ENCODE results near the gene AVEN. TPM values are rescaled to one million over a fixed set of nuclear protein-coding genes. Genes with fewer than 3 reads are reported as not detected.

The AVEN gene
- total and polyA plus RNA-seq, 9 of the 15 experiments (the other 6 are each of a cell fraction or from before 2014, with no cell fraction given): 1.5 to 6.4 (median 4.7) TPM

- in situ Hi-C loops (cut with MboI) (no loop called here), intact Hi-C loops (cut with micrococcal nuclease) (no loop called here)
- peaks cover 0 to 2% of the 10 kb centered on the region in 2 experiments; a peak in 1 of 5 replicates for H3K4me1 ChIP-seq (replicated peaks in 1 of 2; ENCODE audit: control insufficient read depth in 2 of 2, insufficient read depth in 2 of 2, low read length in 2 of 2)
- TF ChIP-seq POLR2AphosphoS2 (IDR thresholded peaks at IDR 0.05; ENCODE audit: low read length): no peak
- TF ChIP-seq NFE2 (IDR thresholded peaks at IDR 0.05; ENCODE audit: low read depth): peak; percentile 32; the same call in 1 of the 2 replicates
- TF ChIP-seq ELF4 (CRISPR knock-in tag; IDR thresholded peaks at IDR 0.05): no peak
- peak; percentile 4; the same call in 1 of the 2 replicates for TF ChIP-seq C11orf30 (IDR thresholded peaks at IDR 0.05; ENCODE audit: low read depth)
- no peak overlapping the region for H2AFZ ChIP-seq (ENCODE audit: low read depth, low read length)
- ATAC-seq (no peak), FAIRE-seq (peak; percentile 29), DNase-seq (ENCODE audit: extremely low read depth in 1 of 4, low spot score in 3 of 4) (peak in 1 of 4 experiments; percentile 4)
- no peaks in the 10 kb centered on the region for H4K20me1 ChIP-seq (replicated peaks; ENCODE audit: control insufficient read depth, insufficient read depth, low read length)
- H3K4me3 ChIP-seq: no peak overlapping the region
- no peaks in the 10 kb centered on the region; a peak in 1 of 5 replicates for H3K27me3 ChIP-seq (ENCODE audit: control insufficient read depth in 2 of 2, insufficient read depth in 2 of 2, low read length in 2 of 2)
- no TSS peak for BruUV-seq (replicated peaks)
- no peak overlapping the region for H3K9ac ChIP-seq (ENCODE audit: insufficient read depth in 1 of 2, low read depth in 2 of 2, low read length in 2 of 2)
- no peak overlapping the region for H3K27ac ChIP-seq (ENCODE audit: extremely low read depth, low read depth, low read length)
- no peaks in the 10 kb centered on the region for H3K36me3 ChIP-seq (ENCODE audit: control insufficient read depth, insufficient read depth, low read length)
- no peaks in the 10 kb centered on the region for H3K9me1 ChIP-seq (ENCODE audit: control insufficient read depth, insufficient read depth, low read length)
- POLR2A ChIA-PET: no interaction called here
- CTCF ChIA-PET (ENCODE audit: low intra/inter-chr PET ratio): no interaction called here
- WGBS (ENCODE audit: insufficient coverage, low coverage, missing lambda C conversion rate): 0% methylated on average over 3 of the region's 3 CpGs
- no peaks in the 10 kb centered on the region for H3K9me3 ChIP-seq (replicated peaks; ENCODE audit: control insufficient read depth, insufficient read depth, low read depth, low read length)
- no peak overlapping the region for H3K4me2 ChIP-seq (ENCODE audit: insufficient read depth, low read length)
- no peaks in the 10 kb centered on the region for H3K79me2 ChIP-seq (ENCODE audit: control insufficient read depth, insufficient read depth, low read length)
Observed at GRCh38 chr15:33960549-33960935, 78.5 kb downstream of the AVEN start.

DNA sequence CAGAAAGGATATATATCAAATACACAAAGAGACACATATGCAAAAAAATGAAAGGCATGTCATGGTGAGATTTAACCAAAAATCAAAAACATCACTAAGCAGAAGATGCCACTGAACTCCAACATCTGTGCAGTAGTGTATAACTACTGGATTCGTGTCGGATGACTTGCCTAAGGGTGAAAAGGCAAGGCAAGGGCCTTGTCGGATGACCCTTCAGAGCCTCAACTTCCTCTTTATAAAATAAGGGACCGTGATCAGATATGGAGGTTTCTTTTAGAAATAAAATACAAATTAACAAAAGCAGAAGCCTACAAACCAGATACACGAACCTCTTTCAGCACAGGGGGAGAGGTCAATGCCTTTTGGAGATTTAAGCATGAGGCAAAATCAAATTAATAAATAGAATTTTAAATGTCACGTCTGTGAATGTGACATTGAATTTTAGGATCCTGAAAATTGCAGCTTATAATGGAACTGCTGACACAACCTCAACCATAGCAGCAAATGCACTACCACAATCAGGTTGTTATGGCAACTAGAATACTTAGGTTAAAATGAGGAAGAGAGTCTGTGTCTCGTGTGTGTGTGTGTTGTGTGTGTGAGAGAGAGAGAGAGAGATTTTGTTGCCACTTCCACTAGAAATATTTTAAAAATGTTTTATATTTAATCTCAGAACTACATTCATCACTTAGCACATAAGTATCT is 79.0 kb downstream of the AVEN start:
- FAIRE-seq (no peak), DNase-seq (ENCODE audit: extremely low read depth in 1 of 4, low spot score in 3 of 4) (no peak), ATAC-seq (no peak)
- no peak overlapping the region for H3K4me3 ChIP-seq
- CTCF ChIA-PET (ENCODE audit: low intra/inter-chr PET ratio): no interaction called here
- H3K9ac ChIP-seq (ENCODE audit: insufficient read depth in 1 of 2, low read depth in 2 of 2, low read length in 2 of 2): no peak overlapping the region
- TF ChIP-seq ARID2 (IDR thresholded peaks at IDR 0.05) (no peak), RFX1 (IDR thresholded peaks at IDR 0.05) (peak; percentile 67)
- H3K9me1 ChIP-seq (ENCODE audit: control insufficient read depth, insufficient read depth, low read length): no peaks in the 10 kb centered on the region
- in situ Hi-C loops (cut with MboI): loop anchor here (5.0 kb wide), 1 partner anchor 223 kb away; no protein-coding TSS in a partner anchor
- H3K4me1 ChIP-seq (replicated peaks in 1 of 2; ENCODE audit: control insufficient read depth in 2 of 2, insufficient read depth in 2 of 2, low read length in 2 of 2): peaks cover 0 to 2% of the 10 kb centered on the region in 2 experiments; a peak in 1 of 5 replicates
- no TSS peak for BruUV-seq (replicated peaks)
- H3K79me2 ChIP-seq (ENCODE audit: control insufficient read depth, insufficient read depth, low read length): no peaks in the 10 kb centered on the region
- H2AFZ ChIP-seq (ENCODE audit: low read depth, low read length): no peak overlapping the region
- no peaks in the 10 kb centered on the region for H3K36me3 ChIP-seq (ENCODE audit: control insufficient read depth, insufficient read depth, low read length)
- H3K27me3 ChIP-seq (ENCODE audit: control insufficient read depth in 2 of 2, insufficient read depth in 2 of 2, low read length in 2 of 2): no peaks in the 10 kb centered on the region; a peak in 1 of 5 replicates
- no peak overlapping the region for H3K4me2 ChIP-seq (ENCODE audit: insufficient read depth, low read length)
- H3K27ac ChIP-seq (ENCODE audit: extremely low read depth, low read depth, low read length): no peak overlapping the region
- no peaks in the 10 kb centered on the region for H3K9me3 ChIP-seq (replicated peaks; ENCODE audit: control insufficient read depth, insufficient read depth, low read depth, low read length)
- intact Hi-C loops (cut with micrococcal nuclease): no loop called here
- WGBS (ENCODE audit: insufficient coverage, low coverage, missing lambda C conversion rate): 1% methylated on average over 7 of the region's 7 CpGs
- no peaks in the 10 kb centered on the region for H4K20me1 ChIP-seq (replicated peaks; ENCODE audit: control insufficient read depth, insufficient read depth, low read length)
- POLR2A ChIA-PET: no interaction called here
